ENCODE data around the gene PURB.
"Not testable (repeated sequence)": the region's sequence is repeated elsewhere in the genome, so short reads cannot be mapped to it uniquely, and the experiment has no call there.

Gene PURB

GRCh38 chr7:44852590-44852989, 32.7 kb downstream of the PURB start:
- DNase-seq (ENCODE audit: low read depth) = no peak

DNA sequence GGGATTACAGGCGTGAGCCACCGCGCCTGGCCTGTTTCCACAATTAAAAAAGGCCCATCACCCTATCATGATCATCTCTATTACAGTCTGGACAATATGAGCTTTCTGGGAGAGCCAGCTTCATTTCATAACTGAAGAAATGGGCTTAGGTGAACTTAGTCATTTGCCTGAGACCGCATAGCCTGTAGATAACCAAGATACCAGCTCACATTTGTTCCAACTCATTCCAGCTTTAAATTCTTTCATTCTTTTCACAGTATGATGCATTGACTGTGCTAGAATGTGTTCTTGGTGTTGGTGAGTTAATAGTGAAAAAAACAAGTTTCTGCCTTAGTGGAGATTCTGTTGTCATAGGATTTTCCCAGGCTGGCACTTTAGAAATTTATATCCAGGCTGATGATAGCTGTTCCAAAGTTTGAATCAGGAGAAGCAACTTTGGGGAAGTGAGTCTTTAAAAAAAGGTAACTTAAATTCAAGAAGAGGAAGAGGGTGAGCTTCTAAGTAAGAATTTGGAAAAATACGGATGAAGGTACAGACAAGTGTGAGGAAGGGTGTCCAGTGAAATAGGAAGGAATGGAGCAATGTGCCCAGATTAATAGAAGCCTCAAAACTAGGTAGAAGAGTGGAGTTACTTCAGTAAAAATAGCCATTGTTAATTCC, 35.3 kb downstream of the PURB start:
- no peak for DNase-seq (ENCODE audit: low read depth)

DNA sequence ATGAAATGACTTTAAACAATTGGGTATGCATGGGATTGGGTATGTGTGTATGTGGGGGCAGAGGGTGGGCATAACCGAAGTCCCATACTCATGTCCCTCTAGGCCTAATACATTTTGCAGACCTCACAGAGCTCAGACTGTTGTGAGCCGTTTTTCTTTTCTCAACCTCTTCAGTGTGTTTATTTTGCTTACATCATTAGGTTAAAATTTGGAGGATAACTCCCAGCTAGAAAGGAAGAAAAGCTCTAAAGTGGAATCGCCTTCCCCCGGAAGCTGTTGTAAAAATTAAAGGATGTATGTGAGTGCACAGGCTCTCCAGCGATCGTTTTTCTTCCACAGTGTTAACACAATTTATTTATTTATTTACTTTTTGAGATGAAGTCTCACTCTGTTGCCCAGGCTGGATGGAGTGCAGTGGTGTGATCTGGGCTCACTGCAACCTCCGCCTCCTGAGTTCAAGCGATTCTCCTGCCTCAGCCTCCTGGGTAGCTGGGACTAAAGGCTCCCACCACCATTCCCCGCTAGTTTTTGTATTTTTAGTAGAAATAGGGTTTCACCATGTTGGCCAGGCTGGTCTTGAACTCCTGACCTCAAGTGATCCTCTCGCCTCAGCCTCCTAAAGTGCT, 36.0 kb downstream of the PURB start:
- DNase-seq (ENCODE audit: low read depth) = no peak

DNA sequence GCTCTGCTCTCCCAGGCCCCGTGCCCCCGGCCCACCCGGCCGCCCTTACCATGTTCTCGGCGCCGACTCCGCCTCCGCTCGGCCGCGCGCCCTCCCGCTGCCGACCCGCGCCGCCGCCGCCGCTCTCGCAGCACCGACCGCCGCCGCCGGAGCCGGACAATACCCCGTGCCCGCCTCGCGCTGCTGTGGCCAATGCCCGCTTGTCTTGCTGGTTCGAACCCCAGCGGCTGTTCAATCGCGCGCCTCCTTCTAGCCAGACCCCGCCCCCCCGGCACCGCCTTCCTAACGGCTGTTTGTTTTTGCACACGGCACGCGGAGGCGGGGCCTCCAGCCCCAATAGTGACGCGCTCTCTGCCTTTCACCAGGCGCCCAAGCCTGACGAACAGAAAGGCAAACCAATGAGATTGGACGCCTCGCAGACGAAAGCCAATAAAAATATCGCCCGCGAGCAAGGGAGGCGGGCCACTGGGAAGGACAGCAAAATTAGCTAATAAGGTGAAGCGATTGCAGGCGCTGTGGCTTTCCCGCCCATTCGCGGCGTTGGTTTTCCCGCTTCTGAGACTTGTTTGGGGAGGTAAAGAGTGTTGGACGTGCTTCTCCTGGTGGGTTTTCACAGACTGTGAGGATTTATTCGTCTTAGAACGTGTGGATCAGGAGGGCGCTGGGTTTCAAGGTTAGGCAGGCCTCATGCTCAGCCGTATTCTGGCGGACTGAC, 37.3 kb downstream of the PURB start, which contains the start of gene H2AZ2:
Gene H2AZ2 (minus strand): TSS at position 168 of the 715 bp plus-strand sequence. CDS start 116 bp downstream, at position 52.
- DNase-seq (ENCODE audit: low read depth) = peak; percentile 100

- DNase-seq (ENCODE audit: low read depth) = peak; percentile 76
Observed at GRCh38 chr7:44847509-44847919, 37.8 kb downstream of the PURB start.

DNA sequence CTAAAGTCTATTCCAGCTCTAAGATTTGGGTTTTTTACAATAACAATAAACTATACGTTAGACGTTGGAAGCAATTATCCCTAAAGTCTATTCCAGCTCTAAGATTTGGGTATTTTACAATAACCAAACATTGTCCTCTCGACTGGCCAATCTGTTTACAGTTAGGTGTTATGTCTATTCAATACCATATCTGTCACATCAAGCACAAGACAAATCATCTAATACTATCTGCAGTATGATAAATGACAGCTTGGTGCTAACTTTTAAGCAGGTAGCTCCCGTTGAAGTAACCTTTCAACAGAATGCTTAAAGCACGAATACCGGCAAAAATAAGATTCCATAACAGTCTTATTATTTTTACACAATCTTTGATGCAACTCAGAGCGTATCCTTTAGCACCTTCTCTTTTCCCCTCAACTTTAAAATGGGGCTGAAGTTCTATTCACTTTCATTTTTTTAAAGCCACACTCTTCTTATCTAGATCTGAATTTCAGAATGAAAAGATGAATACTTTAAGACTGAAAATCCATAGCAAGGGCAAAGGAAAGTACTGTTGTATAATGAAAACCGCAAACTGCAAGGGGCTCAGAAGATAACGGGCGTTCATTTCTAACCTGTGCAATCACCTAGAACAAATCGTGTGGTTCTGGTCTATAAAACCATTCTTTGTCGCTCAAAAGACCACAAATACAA, 38.4 kb downstream of the PURB start:
- DNase-seq (ENCODE audit: low read depth) = peak; percentile 7

GRCh38 chr7:44846390-44846789, 38.9 kb downstream of the PURB start:
- DNase-seq (ENCODE audit: low read depth) = not testable (repeated sequence)

DNA sequence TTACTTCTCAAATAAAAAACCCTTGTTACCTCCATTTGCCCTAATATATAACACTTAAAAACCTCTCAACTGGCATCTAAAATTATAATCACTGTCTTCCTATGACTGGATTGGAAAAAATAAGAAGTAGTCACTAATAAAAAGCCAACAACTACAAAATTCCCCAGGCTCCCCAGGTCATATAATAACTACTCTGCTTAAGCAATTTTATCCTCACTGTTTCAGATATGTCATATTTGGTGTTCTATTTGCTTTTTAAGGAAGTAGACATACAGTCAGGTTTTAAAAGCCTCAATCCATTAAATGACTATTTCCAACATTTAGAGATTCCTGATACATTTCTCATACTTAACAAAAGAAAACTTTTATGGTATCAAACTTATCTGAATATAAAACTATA, 39.9 kb downstream of the PURB start:
- DNase-seq (ENCODE audit: low read depth) = no peak

GRCh38 chr7:44843440-44843839, 41.9 kb downstream of the PURB start:
- DNase-seq (ENCODE audit: low read depth) = not testable (repeated sequence)

GRCh38 chr7:44842675-44843074, 42.7 kb downstream of the PURB start:
- DNase-seq (ENCODE audit: low read depth) = not testable (repeated sequence)

- DNase-seq (ENCODE audit: low read depth) = no peak
Observed at GRCh38 chr7:44838751-44839150, 46.6 kb downstream of the PURB start.

DNA sequence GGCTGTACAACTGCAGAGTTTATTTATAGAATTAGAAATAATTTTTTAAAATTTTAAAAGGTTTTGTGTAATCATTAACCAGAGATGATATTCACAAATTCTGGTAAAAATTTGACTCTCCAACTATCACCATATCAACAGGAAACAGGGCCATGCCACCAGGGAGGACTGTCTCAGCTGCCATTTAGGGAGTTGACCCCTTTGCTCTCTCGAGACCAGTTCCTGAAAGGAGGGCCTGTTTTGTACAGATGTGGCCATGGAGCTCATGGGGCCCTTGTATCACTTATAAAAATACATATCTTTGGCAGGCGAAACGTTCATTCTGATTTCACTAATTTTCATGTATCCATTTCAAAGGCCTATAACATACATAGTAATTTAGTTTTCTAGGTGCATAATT, 57.8 kb downstream of the PURB start:
- no peak for DNase-seq (ENCODE audit: low read depth)

All from activated T-helper 9 cell treated with anti-CD3 and anti-CD28 coated beads, Interleukin-2, amount 50 U/mL, for 16 hours (primary cell).